ENCODE measurements around the gene HS3ST5. TPM values are rescaled to one million over a fixed set of nuclear protein-coding genes. Genes with fewer than 3 reads are reported as not detected.

The HS3ST5 gene
- total RNA-seq, 1 donor from 2014 or later, result not detected

DNA sequence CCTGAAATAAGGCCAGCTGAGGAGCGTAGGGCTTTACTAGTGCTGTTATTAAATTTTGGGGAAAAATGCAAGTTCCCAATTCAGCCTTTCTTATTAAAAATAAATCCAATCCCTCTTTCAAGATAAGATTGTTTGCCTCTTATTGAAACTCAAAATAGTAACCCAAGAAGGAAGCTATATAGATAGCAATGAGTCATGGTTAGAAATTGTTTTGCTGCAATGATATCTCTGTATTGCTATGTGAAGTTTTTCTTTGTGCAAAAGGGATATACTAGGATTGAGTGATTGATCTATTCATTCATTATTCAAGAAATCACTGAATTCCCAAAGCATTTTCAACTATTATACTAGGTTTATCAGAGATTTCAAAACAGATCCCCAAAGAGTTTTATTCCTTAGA, 278.9 kb downstream of the HS3ST5 start:
- H3K4me3 ChIP-seq, result no peak overlapping the region
- H3K9me3 ChIP-seq, result no peaks in the 10 kb centered on the region
- DNase-seq (ENCODE audit: extremely low spot score in 2 of 2), result no peak
- intact Hi-C loops (cut with DNase I), result no loop called here
- H3K27me3 ChIP-seq, result no peaks in the 10 kb centered on the region
- H3K27ac ChIP-seq, result no peak overlapping the region
- H3K36me3 ChIP-seq, result no peaks in the 10 kb centered on the region
- no peak for TF ChIP-seq POLR2AphosphoS5 (IDR thresholded peaks at IDR 0.05; ENCODE audit: insufficient read depth in 1 of 2, low read depth in 1 of 2)
- TF ChIP-seq, protein P1, sequence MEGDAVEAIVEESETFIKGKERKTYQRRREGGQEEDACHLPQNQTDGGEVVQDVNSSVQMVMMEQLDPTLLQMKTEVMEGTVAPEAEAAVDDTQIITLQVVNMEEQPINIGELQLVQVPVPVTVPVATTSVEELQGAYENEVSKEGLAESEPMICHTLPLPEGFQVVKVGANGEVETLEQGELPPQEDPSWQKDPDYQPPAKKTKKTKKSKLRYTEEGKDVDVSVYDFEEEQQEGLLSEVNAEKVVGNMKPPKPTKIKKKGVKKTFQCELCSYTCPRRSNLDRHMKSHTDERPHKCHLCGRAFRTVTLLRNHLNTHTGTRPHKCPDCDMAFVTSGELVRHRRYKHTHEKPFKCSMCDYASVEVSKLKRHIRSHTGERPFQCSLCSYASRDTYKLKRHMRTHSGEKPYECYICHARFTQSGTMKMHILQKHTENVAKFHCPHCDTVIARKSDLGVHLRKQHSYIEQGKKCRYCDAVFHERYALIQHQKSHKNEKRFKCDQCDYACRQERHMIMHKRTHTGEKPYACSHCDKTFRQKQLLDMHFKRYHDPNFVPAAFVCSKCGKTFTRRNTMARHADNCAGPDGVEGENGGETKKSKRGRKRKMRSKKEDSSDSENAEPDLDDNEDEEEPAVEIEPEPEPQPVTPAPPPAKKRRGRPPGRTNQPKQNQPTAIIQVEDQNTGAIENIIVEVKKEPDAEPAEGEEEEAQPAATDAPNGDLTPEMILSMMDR (IDR thresholded peaks at IDR 0.05), result no peak
- TF ChIP-seq POLR2A (IDR thresholded peaks at IDR 0.05), result no peak
- no peaks in the 10 kb centered on the region for H3K4me1 ChIP-seq

DNA sequence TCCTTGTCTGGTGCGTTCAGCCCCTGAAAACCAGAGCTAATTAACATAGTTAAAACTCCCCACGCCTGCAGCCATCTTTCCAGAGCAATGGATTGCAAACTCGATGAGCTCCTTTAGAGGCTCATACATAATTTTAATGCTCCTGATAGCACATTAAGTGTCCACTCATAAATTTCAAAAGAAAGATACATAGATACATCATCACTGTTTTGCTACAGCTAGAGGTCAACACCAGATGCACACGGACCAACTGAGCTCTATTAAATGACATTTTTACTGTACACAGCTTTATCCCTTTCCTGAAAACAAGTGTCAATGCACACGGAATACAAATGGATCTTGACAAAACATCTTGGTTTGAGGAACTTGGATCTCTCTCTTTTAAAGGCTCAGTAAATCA, 280.6 kb downstream of the HS3ST5 start:
- no peak for TF ChIP-seq POLR2A (IDR thresholded peaks at IDR 0.05)
- TF ChIP-seq, protein P1 (IDR thresholded peaks at IDR 0.05), result no peak
- TF ChIP-seq POLR2AphosphoS5 (IDR thresholded peaks at IDR 0.05; ENCODE audit: insufficient read depth in 1 of 2, low read depth in 1 of 2), result no peak
- H3K36me3 ChIP-seq, result no peaks in the 10 kb centered on the region
- no peak overlapping the region for H3K4me3 ChIP-seq
- H3K9me3 ChIP-seq, result no peaks in the 10 kb centered on the region
- H3K4me1 ChIP-seq, result no peaks in the 10 kb centered on the region
- no peaks in the 10 kb centered on the region for H3K27me3 ChIP-seq
- DNase-seq (ENCODE audit: extremely low spot score in 2 of 2), result no peak
- intact Hi-C loops (cut with DNase I), result no loop called here
- H3K27ac ChIP-seq, result no peak overlapping the region

DNA sequence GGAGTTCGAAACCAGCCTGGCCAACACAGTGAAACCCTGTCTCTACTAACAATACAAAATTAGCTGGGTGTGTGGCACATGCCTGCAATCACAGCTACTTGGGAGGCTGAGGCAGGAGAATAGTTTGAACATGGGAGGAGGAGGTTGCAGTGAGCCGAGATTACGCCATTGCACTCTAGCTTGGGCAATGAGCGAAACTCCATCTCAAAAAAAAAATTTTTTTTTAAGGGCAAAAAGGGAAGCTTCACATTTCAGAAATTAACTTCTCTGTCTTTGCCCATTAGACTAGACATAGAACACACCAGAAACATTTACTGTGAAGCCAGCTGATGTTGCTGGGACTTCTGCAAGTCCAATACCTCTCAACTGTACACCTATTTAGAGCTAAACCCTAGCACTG, 281.1 kb downstream of the HS3ST5 start:
- intact Hi-C loops (cut with DNase I), result no loop called here
- H3K4me3 ChIP-seq, result no peak overlapping the region
- H3K27ac ChIP-seq, result no peak overlapping the region

DNA sequence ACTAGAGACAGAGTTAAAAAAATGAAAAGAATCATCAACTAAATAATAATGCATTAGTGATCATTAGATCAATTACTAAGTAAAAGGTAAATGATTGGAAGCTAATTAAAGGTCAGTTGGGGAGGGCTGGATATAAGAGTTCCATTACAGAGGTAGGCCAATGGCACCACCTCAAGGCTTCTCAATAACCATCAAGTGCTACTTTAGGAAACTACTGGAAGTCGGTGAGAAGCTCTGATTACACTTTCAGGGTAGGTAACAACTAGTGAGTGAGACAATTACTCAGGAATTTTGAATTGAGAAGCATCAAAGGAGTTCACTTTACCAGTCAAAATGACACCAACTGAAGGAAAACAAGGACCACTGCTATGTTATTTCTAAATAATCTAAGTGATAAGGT, 281.7 kb downstream of the HS3ST5 start:
- DNase-seq (ENCODE audit: extremely low spot score in 2 of 2), result no peak
- Histone ChIP-seq H3K4me1 (no peaks in the 10 kb centered on the region), H3K27ac (no peak overlapping the region), H3K4me3 (no peak overlapping the region), H3K9me3 (no peaks in the 10 kb centered on the region), H3K36me3 (no peaks in the 10 kb centered on the region), H3K27me3 (no peaks in the 10 kb centered on the region)
- TF ChIP-seq POLR2A (IDR thresholded peaks at IDR 0.05) (no peak), POLR2AphosphoS5 (IDR thresholded peaks at IDR 0.05; ENCODE audit: insufficient read depth in 1 of 2, low read depth in 1 of 2) (no peak)
- TF ChIP-seq, protein P1 (IDR thresholded peaks at IDR 0.05), result no peak
- intact Hi-C loops (cut with DNase I), result no loop called here

More for the DNA sequence above, 281.1 kb downstream of the HS3ST5 start:
- TF ChIP-seq POLR2AphosphoS5 (IDR thresholded peaks at IDR 0.05; ENCODE audit: insufficient read depth in 1 of 2, low read depth in 1 of 2), result no peak
- no peak for TF ChIP-seq POLR2A (IDR thresholded peaks at IDR 0.05)
- TF ChIP-seq, protein P1 (IDR thresholded peaks at IDR 0.05), result no peak
- H3K36me3 ChIP-seq, result no peaks in the 10 kb centered on the region
- no peaks in the 10 kb centered on the region for H3K4me1 ChIP-seq
- no peaks in the 10 kb centered on the region for H3K27me3 ChIP-seq
- H3K9me3 ChIP-seq, result no peaks in the 10 kb centered on the region
- no peak for DNase-seq (ENCODE audit: extremely low spot score in 2 of 2)

DNA sequence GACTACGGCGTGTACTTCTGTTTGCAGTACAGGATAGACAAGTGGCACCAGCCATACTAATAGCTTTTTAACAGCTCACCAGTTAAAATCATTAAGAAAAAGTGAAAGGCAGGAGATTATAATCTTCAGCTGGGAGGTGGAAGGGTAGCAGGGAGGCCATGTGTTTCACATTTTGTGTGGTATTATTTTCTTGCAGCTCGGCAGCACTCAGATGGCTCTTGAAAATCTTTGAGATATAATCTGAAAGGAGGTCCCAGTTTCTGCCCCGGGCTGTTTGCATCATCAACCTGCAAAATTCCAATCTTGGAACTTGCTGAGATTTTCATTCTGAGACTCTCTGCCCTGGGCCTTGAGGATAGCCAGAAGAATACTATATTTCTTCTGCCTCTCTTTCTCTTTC, 284.4 kb downstream of the HS3ST5 start:
- no peaks in the 10 kb centered on the region for H3K36me3 ChIP-seq
- no peak overlapping the region for H3K27ac ChIP-seq
- intact Hi-C loops (cut with DNase I), result no loop called here
- no peaks in the 10 kb centered on the region for H3K4me1 ChIP-seq
- no peaks in the 10 kb centered on the region for H3K27me3 ChIP-seq
- TF ChIP-seq, protein P1 (IDR thresholded peaks at IDR 0.05), result no peak
- TF ChIP-seq POLR2A (IDR thresholded peaks at IDR 0.05) (no peak), POLR2AphosphoS5 (IDR thresholded peaks at IDR 0.05; ENCODE audit: insufficient read depth in 1 of 2, low read depth in 1 of 2) (no peak)
- H3K4me3 ChIP-seq, result no peak overlapping the region
- no peaks in the 10 kb centered on the region for H3K9me3 ChIP-seq
- no peak for DNase-seq (ENCODE audit: extremely low spot score in 2 of 2)
